ENCODE measurements around the gene RPN2.

GRCh38 chr20:37228082-37228481 lies 49.0 kb downstream of the RPN2 start:
- TF ChIP-seq, protein P1, sequence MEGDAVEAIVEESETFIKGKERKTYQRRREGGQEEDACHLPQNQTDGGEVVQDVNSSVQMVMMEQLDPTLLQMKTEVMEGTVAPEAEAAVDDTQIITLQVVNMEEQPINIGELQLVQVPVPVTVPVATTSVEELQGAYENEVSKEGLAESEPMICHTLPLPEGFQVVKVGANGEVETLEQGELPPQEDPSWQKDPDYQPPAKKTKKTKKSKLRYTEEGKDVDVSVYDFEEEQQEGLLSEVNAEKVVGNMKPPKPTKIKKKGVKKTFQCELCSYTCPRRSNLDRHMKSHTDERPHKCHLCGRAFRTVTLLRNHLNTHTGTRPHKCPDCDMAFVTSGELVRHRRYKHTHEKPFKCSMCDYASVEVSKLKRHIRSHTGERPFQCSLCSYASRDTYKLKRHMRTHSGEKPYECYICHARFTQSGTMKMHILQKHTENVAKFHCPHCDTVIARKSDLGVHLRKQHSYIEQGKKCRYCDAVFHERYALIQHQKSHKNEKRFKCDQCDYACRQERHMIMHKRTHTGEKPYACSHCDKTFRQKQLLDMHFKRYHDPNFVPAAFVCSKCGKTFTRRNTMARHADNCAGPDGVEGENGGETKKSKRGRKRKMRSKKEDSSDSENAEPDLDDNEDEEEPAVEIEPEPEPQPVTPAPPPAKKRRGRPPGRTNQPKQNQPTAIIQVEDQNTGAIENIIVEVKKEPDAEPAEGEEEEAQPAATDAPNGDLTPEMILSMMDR (IDR thresholded peaks at IDR 0.05; ENCODE audit: insufficient read depth, low read length, poor library complexity, severe bottlenecking), result no peak
- no peak for TF ChIP-seq EZH2phosphoT487 (conservative IDR thresholded peaks at IDR 0.05; ENCODE audit: low read length)

Measured in SU-DHL-6 (cell line).